PC-9 (cell line): ENCODE data around the gene ASB5. TPM values are rescaled to one million over a fixed set of nuclear protein-coding genes. Genes with fewer than 3 reads are reported as not detected.

Source experiments
- BruUV-seq: library from RNA; stranded (reverse); fragments of 400-500 nt; replicated peaks from 2 replicates; lab custom pipeline; 2021; lab: Mats Ljungman, UMichigan
- CTCF ChIA-PET: fragments of 300-600 bp; sonication (Branson Sonifier 250); formaldehyde crosslinking; loops from one replicate; lab custom pipeline; 2022; ENCODE audit warnings: antibody characterized with exemption; lab: Charles Lee
- POLR2A ChIA-PET: fragments of 300-600 bp; sonication (Branson Sonifier 250); formaldehyde crosslinking; loops from one replicate; lab custom pipeline; 2022; ENCODE audit warnings: antibody characterized with exemption; ENCODE audit not compliant: unreplicated experiment; lab: Charles Lee
- DNase-seq, 2 experiments: peaks; one replicate each; pipeline versions ENCODE4 v3.0.0 to v3.0.0-alpha.2; 2015 to 2022; ENCODE audit warnings: mixed read lengths in 1 of 2
- H2AFZ ChIP-seq: fragments of 200-600 bp; sonication (generic); 2 replicates; pipeline ENCODE4 v1.8.1; 2017; ENCODE audit warnings: antibody characterized with exemption
- H3F3A ChIP-seq: fragments of 200-600 bp; sonication (generic); 2 replicates; pipeline ENCODE4 v1.8.1; 2017; ENCODE audit warnings: antibody characterized with exemption, mild to moderate bottlenecking, low read depth; ENCODE audit not compliant: insufficient read depth
- H3K27ac ChIP-seq: fragments of 200-600 bp; sonication (generic); 2 replicates; pipeline ENCODE4 v1.6.1; 2016; ENCODE audit warnings: mixed run types
- H3K27me3 ChIP-seq: fragments of 200-600 bp; sonication (generic); 2 replicates; pipeline ENCODE4 v1.6.1; 2016; ENCODE audit warnings: low read depth, mixed run types; ENCODE audit not compliant: insufficient read depth
- H3K36me3 ChIP-seq: fragments of 200-600 bp; sonication (generic); 2 replicates; pipeline ENCODE4 v1.6.1; 2016; ENCODE audit warnings: low read depth, mixed run types
- H3K4me1 ChIP-seq: fragments of 200-600 bp; sonication (generic); replicated peaks from 2 replicates; pipeline ENCODE4 v1.6.1; 2016; ENCODE audit warnings: mixed run types; ENCODE audit not compliant: insufficient read depth
- H3K4me2 ChIP-seq: fragments of 200-600 bp; sonication (generic); 2 replicates; pipeline ENCODE4 v1.6.1; 2017; ENCODE audit warnings: mixed run types
- H3K4me3 ChIP-seq: fragments of 200-600 bp; sonication (generic); 2 replicates; pipeline ENCODE4 v1.6.1; 2016; ENCODE audit warnings: mixed run types
- H3K79me2 ChIP-seq: fragments of 200-600 bp; sonication (generic); 2 replicates; pipeline ENCODE4 v1.6.1; 2017; ENCODE audit warnings: low read depth, mixed run types
- H3K9me2 ChIP-seq: fragments of 200-600 bp; sonication (generic); 2 replicates; pipeline ENCODE4 v1.8.1; 2017; ENCODE audit warnings: mild to moderate bottlenecking; ENCODE audit not compliant: insufficient read depth
- H3K9me3 ChIP-seq: fragments of 200-600 bp; sonication (generic); 2 replicates; pipeline ENCODE4 v1.8.1; 2016; ENCODE audit warnings: low read depth; ENCODE audit not compliant: insufficient read depth
- H4K20me1 ChIP-seq: fragments of 200-600 bp; sonication (generic); 2 replicates; pipeline ENCODE4 v1.8.1; 2017; ENCODE audit not compliant: insufficient read depth
- EZH2 ChIP-seq: fragments of 200-600 bp; sonication (generic); IDR thresholded peaks from 2 replicates; pipeline ENCODE4 v1.8.0; 2017; ENCODE audit warnings: antibody characterized with exemption, low read depth
- intact Hi-C: fragments of 100-400 bp; cut with micrococcal nuclease; formaldehyde crosslinking; loops from one replicate; pipeline ENCODE4 v1.10.0; 2022; ENCODE audit not compliant: unreplicated experiment
- total RNA-seq: library from RNA; stranded (reverse); gene quantifications from 2 replicates; pipeline ENCODE4 v1.2.3, GENCODE V29; 2021
- TF ChIP-seq, protein P1 (sequence below): fragments of 200-600 bp; sonication (generic); conservative IDR thresholded peaks from 2 replicates; pipeline ENCODE4 v1.6.1; 2017; ENCODE audit warnings: mixed run types, antibody characterized with exemption, mild to moderate bottlenecking, moderate library complexity

The ASB5 gene
- total RNA-seq, 1 experiment from 2014 or later: not detected

DNA sequence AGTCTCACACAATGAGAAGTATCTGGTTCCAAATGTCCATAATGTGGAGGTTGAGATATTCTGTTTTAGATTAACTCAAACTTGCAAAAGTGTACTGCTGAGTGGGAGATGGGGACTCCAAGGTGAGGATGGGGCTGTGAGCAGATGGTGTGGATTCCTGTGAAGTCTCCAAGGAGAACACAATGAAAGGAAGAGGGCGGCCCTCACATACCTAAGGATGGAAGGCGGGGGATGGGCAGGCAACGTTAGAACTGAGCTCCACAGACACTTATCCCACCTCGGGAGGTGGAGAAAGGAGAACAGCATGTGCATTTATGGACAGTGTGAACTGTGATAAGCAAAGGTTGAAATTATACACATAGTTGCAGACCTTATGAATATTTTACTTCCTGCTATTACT is 63.7 kb downstream of the ASB5 start:
- Histone ChIP-seq H3K4me2 (no peak overlapping the region), H3K4me3 (no peak overlapping the region), H3K36me3 (no peaks in the 10 kb centered on the region), H3F3A (no peaks in the 10 kb centered on the region), H3K9me2 (no peaks in the 10 kb centered on the region), H4K20me1 (no peaks in the 10 kb centered on the region), H3K9me3 (no peaks in the 10 kb centered on the region), H3K79me2 (no peaks in the 10 kb centered on the region), H3K4me1 (no peaks in the 10 kb centered on the region), H3K27ac (no peak overlapping the region), H2AFZ (no peak overlapping the region), H3K27me3 (no peaks in the 10 kb centered on the region)
- intact Hi-C loops: no loop called here
- POLR2A ChIA-PET: no interaction called here
- no TSS peak for BruUV-seq
- CTCF ChIA-PET: no interaction called here
- DNase-seq: no peak
- TF ChIP-seq, protein P1, sequence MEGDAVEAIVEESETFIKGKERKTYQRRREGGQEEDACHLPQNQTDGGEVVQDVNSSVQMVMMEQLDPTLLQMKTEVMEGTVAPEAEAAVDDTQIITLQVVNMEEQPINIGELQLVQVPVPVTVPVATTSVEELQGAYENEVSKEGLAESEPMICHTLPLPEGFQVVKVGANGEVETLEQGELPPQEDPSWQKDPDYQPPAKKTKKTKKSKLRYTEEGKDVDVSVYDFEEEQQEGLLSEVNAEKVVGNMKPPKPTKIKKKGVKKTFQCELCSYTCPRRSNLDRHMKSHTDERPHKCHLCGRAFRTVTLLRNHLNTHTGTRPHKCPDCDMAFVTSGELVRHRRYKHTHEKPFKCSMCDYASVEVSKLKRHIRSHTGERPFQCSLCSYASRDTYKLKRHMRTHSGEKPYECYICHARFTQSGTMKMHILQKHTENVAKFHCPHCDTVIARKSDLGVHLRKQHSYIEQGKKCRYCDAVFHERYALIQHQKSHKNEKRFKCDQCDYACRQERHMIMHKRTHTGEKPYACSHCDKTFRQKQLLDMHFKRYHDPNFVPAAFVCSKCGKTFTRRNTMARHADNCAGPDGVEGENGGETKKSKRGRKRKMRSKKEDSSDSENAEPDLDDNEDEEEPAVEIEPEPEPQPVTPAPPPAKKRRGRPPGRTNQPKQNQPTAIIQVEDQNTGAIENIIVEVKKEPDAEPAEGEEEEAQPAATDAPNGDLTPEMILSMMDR: no peak
- no peak for TF ChIP-seq EZH2

DNA sequence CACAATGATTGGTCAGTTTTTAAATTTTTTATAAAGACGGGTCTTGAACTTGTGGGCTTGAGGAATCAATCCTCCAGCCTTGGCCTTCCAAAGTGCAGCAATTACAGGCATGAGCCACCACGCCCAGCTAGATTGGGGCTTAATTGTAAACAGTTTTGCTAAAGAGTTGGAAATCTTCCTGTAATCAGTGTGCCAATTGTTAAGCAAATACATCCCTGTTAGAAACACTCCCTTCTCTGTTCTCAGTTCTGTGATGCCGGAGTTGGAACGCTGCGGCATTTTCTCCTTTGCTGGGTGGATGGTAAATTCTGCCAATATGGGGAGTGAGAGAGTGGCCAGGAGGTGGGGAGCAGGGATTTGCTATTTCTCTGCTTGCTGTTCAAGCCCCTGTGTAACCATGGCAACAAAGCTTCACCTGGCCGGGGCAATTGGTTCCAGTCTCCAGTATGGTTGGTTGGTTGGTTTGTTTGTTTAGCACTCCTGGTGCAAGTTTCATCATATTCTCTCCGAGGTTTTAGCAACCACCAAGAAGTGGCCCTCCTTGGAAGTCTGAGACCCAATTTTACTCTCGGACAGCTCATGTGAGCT is 70.6 kb downstream of the ASB5 start:
- H4K20me1 ChIP-seq: no peaks in the 10 kb centered on the region
- intact Hi-C loops: no loop called here
- H3F3A ChIP-seq: no peaks in the 10 kb centered on the region
- no peak for DNase-seq
- H3K4me3 ChIP-seq: no peak overlapping the region
- no peaks in the 10 kb centered on the region for H3K36me3 ChIP-seq
- ChIA-PET CTCF (no interaction called here), POLR2A (no interaction called here)
- no peaks in the 10 kb centered on the region for H3K9me3 ChIP-seq
- no peak for TF ChIP-seq EZH2
- no peak overlapping the region for H3K27ac ChIP-seq
- 0 out of 2 replicates have a peak, but pooled peaks cover 5% of the 10 kb centered on the region for H3K4me1 ChIP-seq
- BruUV-seq: no TSS peak
- H2AFZ ChIP-seq: no peak overlapping the region
- H3K79me2 ChIP-seq: no peaks in the 10 kb centered on the region
- no peaks in the 10 kb centered on the region for H3K9me2 ChIP-seq
- H3K27me3 ChIP-seq: no peaks in the 10 kb centered on the region
- H3K4me2 ChIP-seq: no peak overlapping the region

DNA sequence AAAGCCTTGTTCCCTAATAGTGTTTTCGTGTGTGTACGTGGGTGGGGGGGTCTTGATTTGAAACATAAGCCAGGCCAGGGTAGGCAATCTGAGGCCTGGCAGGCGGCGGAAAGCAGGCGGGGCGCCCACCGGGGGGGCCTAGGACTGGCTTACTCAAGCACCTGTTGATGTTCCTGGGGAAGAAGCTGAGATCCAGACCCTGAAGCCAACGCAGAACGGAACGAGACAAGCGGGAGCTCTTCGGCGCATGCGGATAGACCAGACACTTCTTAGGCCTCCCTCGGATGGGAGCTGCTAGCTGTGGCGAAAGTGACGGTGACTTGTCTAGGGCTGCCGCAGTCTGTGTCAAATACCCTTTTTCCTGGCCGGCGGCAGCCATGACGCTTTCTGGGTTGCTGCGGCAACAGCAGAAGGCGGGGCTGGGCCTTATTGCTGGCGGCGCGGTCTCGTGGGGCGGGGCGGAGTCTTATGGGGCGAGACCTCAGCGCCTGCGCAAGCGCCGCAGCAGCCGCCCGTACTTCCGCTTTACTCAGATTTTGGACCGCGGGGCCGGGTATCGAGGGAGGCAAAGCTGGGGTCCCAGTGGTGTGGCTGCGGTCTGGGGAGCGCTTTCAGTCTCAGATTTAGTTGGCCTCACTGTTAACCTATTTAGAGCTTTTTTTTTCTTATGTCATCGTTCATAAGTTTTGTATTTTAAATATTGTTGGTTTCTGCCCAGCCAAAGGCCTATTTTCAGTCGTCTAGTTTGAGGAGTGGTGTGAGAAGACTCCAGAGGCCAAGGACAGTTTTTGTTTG is 73.6 kb downstream of the ASB5 start, which contains the start of gene SPATA4:
TSS of gene SPATA4 (minus strand) at position 402 of the 795 bp plus-strand sequence. CDS start at position 379, 23 bp downstream.
- TSS peak; percentile 97 for BruUV-seq
- H3K4me2 ChIP-seq: peak within 1 kb of the TSS; percentile 93
- no peaks in the 10 kb centered on the region for H3K9me3 ChIP-seq
- ChIA-PET CTCF (interaction anchor here (0.6 kb wide), 1 partner anchor 98 kb away, joined by 3 read pairs; no protein-coding TSS in a partner anchor), POLR2A (interaction anchor here (0.6 kb wide), 1 partner anchor 37 kb away, joined by 4 read pairs; no protein-coding TSS in a partner anchor)
- H3K27me3 ChIP-seq: no peaks in the 10 kb centered on the region
- no peaks in the 10 kb centered on the region for H3K9me2 ChIP-seq
- H3K36me3 ChIP-seq: no peaks in the 10 kb centered on the region
- H4K20me1 ChIP-seq: no peaks in the 10 kb centered on the region
- H3F3A ChIP-seq: no peaks in the 10 kb centered on the region
- H3K4me3 ChIP-seq: peak within 1 kb of the TSS; percentile 69
- DNase-seq: peak; percentile 72 to 90
- peak within 1 kb of the TSS; percentile 75 for H3K27ac ChIP-seq
- intact Hi-C loops: loop anchor here (1.0 kb wide), 1 partner anchor 124 kb away; the partner anchor contains the start of gene SPCS3
- H3K4me1 ChIP-seq: 0 out of 2 replicates have a peak, but pooled peaks cover 5% of the 10 kb centered on the region
- TF ChIP-seq EZH2: no peak
- TF ChIP-seq, protein P1: no peak
- peak within 1 kb of the TSS; percentile 98 for H2AFZ ChIP-seq
- H3K79me2 ChIP-seq: no peaks in the 10 kb centered on the region
